ENCODE measurements around the gene CACNA1A.
A peak's percentile ranks its signal among the peaks of the same experiment; 100 is the strongest.

CACNA1A gene

GRCh38 chr19:13214036-13214730 is 292.1 kb downstream of the CACNA1A start:
- Histone ChIP-seq H3K4me3 (replicated peaks; ENCODE audit: insufficient read depth, low read length) (no peak overlapping the region), H3K27me3 (ENCODE audit: insufficient read depth, poor library complexity, severe bottlenecking) (no peaks in the 10 kb centered on the region), H3K27ac (replicated peaks) (no peak overlapping the region)

GRCh38 chr19:13212759-13213330 is 293.4 kb downstream of the CACNA1A start:
- H3K4me3 ChIP-seq (replicated peaks; ENCODE audit: insufficient read depth, low read length) = no peak overlapping the region
- no peaks in the 10 kb centered on the region for H3K27me3 ChIP-seq (ENCODE audit: insufficient read depth, poor library complexity, severe bottlenecking)
- DNase-seq (ENCODE audit: low read depth in 1 of 2, low spot score in 1 of 2) = peak; percentile 53 to 69
- H3K27ac ChIP-seq (replicated peaks) = no peak overlapping the region
- TF ChIP-seq GABPA (IDR thresholded peaks at IDR 0.05; ENCODE audit: low read depth) = no peak
- peak; percentile 52 for TF ChIP-seq CTCF (IDR thresholded peaks at IDR 0.05; ENCODE audit: insufficient read depth, low read length)

More at GRCh38 chr19:13214036-13214730, 292.1 kb downstream of the CACNA1A start:
- no peak for TF ChIP-seq SPI1 (IDR thresholded peaks at IDR 0.05; ENCODE audit: borderline replicate concordance, low read depth)
- DNase-seq (ENCODE audit: low read depth in 1 of 2, low spot score in 1 of 2) = no peak

GRCh38 chr19:13211426-13212308 is 294.6 kb downstream of the CACNA1A start:
- no peak for DNase-seq (ENCODE audit: low read depth in 1 of 2, low spot score in 1 of 2)
- no peaks in the 10 kb centered on the region for H3K27me3 ChIP-seq (ENCODE audit: insufficient read depth, poor library complexity, severe bottlenecking)
- H3K27ac ChIP-seq (replicated peaks) = no peak overlapping the region
- H3K4me3 ChIP-seq (replicated peaks; ENCODE audit: insufficient read depth, low read length) = no peak overlapping the region
- TF ChIP-seq SPI1 (IDR thresholded peaks at IDR 0.05; ENCODE audit: borderline replicate concordance, low read depth) (no peak), CTCF (IDR thresholded peaks at IDR 0.05; ENCODE audit: insufficient read depth, low read length) (no peak), POLR2AphosphoS5 (IDR thresholded peaks at IDR 0.05; ENCODE audit: low read depth) (no peak), GABPA (IDR thresholded peaks at IDR 0.05; ENCODE audit: low read depth) (no peak), REST (IDR thresholded peaks at IDR 0.05; ENCODE audit: insufficient replicate concordance, low read depth) (no peak)

- TF ChIP-seq REST (IDR thresholded peaks at IDR 0.05; ENCODE audit: insufficient replicate concordance, low read depth) = no peak
- TF ChIP-seq CTCF (IDR thresholded peaks at IDR 0.05; ENCODE audit: insufficient read depth, low read length) = no peak
- no peak for TF ChIP-seq POLR2AphosphoS5 (IDR thresholded peaks at IDR 0.05; ENCODE audit: low read depth)
- no peak for TF ChIP-seq GABPA (IDR thresholded peaks at IDR 0.05; ENCODE audit: low read depth)
- no peak for TF ChIP-seq SPI1 (IDR thresholded peaks at IDR 0.05; ENCODE audit: borderline replicate concordance, low read depth)
- Histone ChIP-seq H3K27ac (replicated peaks) (no peak overlapping the region), H3K27me3 (ENCODE audit: insufficient read depth, poor library complexity, severe bottlenecking) (no peaks in the 10 kb centered on the region), H3K4me3 (replicated peaks; ENCODE audit: insufficient read depth, low read length) (no peak overlapping the region)
- no peak for DNase-seq (ENCODE audit: low read depth in 1 of 2, low spot score in 1 of 2)
Observed at GRCh38 chr19:13210941-13211340, 295.3 kb downstream of the CACNA1A start.
